ENCODE measurements around the gene TMEM109. TPM values are rescaled to one million over a fixed set of nuclear protein-coding genes. Genes with fewer than 3 reads are reported as not detected.

Gene TMEM109
- total RNA-seq, 2 experiments from 2014 or later: 145 to 154 TPM

- POLR2A ChIA-PET: no interaction called here
- CTCF ChIA-PET: interaction anchor here (1.0 kb wide), 1 partner anchor 237 kb away, joined by 3 read pairs; no protein-coding TSS in a partner anchor
These were observed 36.1 kb downstream of the TMEM109 start for GRCh38 chr11:60950024-60950423.

- CTCF ChIA-PET: interaction anchor here (1.0 kb wide), 1 partner anchor 236 kb away, joined by 3 read pairs; no protein-coding TSS in a partner anchor
- POLR2A ChIA-PET: no interaction called here
These were observed 37.1 kb downstream of the TMEM109 start for GRCh38 chr11:60950933-60951605.

GRCh38 chr11:60951606-60951903, 37.6 kb downstream of the TMEM109 start:
- POLR2A ChIA-PET: no interaction called here
- CTCF ChIA-PET: no interaction called here

GRCh38 chr11:60951904-60952741, 38.2 kb downstream of the TMEM109 start, which contains the start of gene SLC15A3:
Gene SLC15A3, minus strand, starts transcription at chr11:60952176. Its CDS starts 625 bp downstream, at chr11:60951551.
- ChIA-PET CTCF (no interaction called here), POLR2A (no interaction called here)

- ChIA-PET POLR2A (no interaction called here), CTCF (interaction anchor here (1.4 kb wide), 1 partner anchor 37 kb away, joined by 5 read pairs; no protein-coding TSS in a partner anchor)
These were observed 38.8 kb downstream of the TMEM109 start for GRCh38 chr11:60952742-60953170.

- ChIA-PET CTCF (interaction anchor here (1.4 kb wide), 1 partner anchor 38 kb away, joined by 5 read pairs; no protein-coding TSS in a partner anchor), POLR2A (no interaction called here)
These were observed 39.8 kb downstream of the TMEM109 start for GRCh38 chr11:60953781-60954180.

- POLR2A ChIA-PET: interaction anchor here (0.5 kb wide), 1 partner anchor 174 kb away, joined by 3 read pairs; no protein-coding TSS in a partner anchor
- CTCF ChIA-PET: interaction anchor here (0.8 to 1.4 kb wide), 2 partner anchors 23 to 39 kb away, joined by 3 to 5 read pairs; no protein-coding TSS in a partner anchor
These were observed 40.5 kb downstream of the TMEM109 start for GRCh38 chr11:60954421-60954820.

- CTCF ChIA-PET: no interaction called here
- POLR2A ChIA-PET: no interaction called here
These were observed 41.6 kb downstream of the TMEM109 start for GRCh38 chr11:60955571-60955970.

- CTCF ChIA-PET: no interaction called here
These were observed 43.2 kb downstream of the TMEM109 start for GRCh38 chr11:60957188-60957587.

GRCh38 chr11:60959431-60959830, 45.5 kb downstream of the TMEM109 start:
- CTCF ChIA-PET: no interaction called here

More at GRCh38 chr11:60957188-60957587, 43.2 kb downstream of the TMEM109 start:
- POLR2A ChIA-PET: no interaction called here

GRCh38 chr11:60960405-60960804, 46.4 kb downstream of the TMEM109 start:
- ChIA-PET CTCF (interaction anchor here (0.7 to 1.3 kb wide), 2 partner anchors 9 to 127 kb away, joined by 3 to 4 read pairs; no protein-coding TSS in a partner anchor), POLR2A (no interaction called here)

More at GRCh38 chr11:60959431-60959830, 45.5 kb downstream of the TMEM109 start:
- POLR2A ChIA-PET: no interaction called here

GRCh38 chr11:60964801-60965200, 50.8 kb downstream of the TMEM109 start:
- POLR2A ChIA-PET: no interaction called here

GRCh38 chr11:60966890-60967289, 52.9 kb downstream of the TMEM109 start:
- ChIA-PET CTCF (interaction anchor here (1.2 kb wide), 1 partner anchor 220 kb away, joined by 5 read pairs; no protein-coding TSS in a partner anchor), POLR2A (no interaction called here)

More at GRCh38 chr11:60964801-60965200, 50.8 kb downstream of the TMEM109 start:
- CTCF ChIA-PET: interaction anchor here (0.7 kb wide), 1 partner anchor 40 kb away, joined by 3 read pairs; no protein-coding TSS in a partner anchor

GRCh38 chr11:60968223-60968622, 54.3 kb downstream of the TMEM109 start:
- POLR2A ChIA-PET: no interaction called here
- CTCF ChIA-PET: interaction anchor here (1.3 to 4.9 kb wide), 3 partner anchors 11 to 162 kb away, joined by 3 to 30 read pairs (median 4); no protein-coding TSS in a partner anchor

GRCh38 chr11:60970369-60970774, 56.4 kb downstream of the TMEM109 start:
- POLR2A ChIA-PET: interaction anchor here (1.0 to 2.0 kb wide), 3 partner anchors 112 to 159 kb away, joined by 3 to 10 read pairs (median 3); no protein-coding TSS in a partner anchor

GRCh38 chr11:60970890-60971289, 56.9 kb downstream of the TMEM109 start:
- ChIA-PET POLR2A (interaction anchor here (1.0 to 2.0 kb wide), 5 partner anchors 24 to 159 kb away, joined by 3 to 15 read pairs (median 4); no protein-coding TSS in a partner anchor), CTCF (interaction anchor here (0.9 to 4.9 kb wide), 10 partner anchors 9 to 217 kb away, joined by 3 to 30 read pairs (median 8); partner anchors contain the start of gene VPS37C)

More at GRCh38 chr11:60970369-60970774, 56.4 kb downstream of the TMEM109 start:
- CTCF ChIA-PET: interaction anchor here (0.7 to 4.9 kb wide), 15 partner anchors 9 to 217 kb away, joined by 3 to 30 read pairs (median 4); partner anchors contain the start of gene VPS37C

GRCh38 chr11:60971520-60971919, 57.6 kb downstream of the TMEM109 start, which contains the start of gene CD6:
Gene CD6, plus strand, starts transcription at chr11:60971680. Its CDS starts 186 bp downstream, at chr11:60971866.
- CTCF ChIA-PET: interaction anchor here (0.8 to 4.9 kb wide), 11 partner anchors 8 to 216 kb away, joined by 3 to 30 read pairs (median 7); no protein-coding TSS in a partner anchor
- POLR2A ChIA-PET: interaction anchor here (0.7 to 2.0 kb wide), 7 partner anchors 23 to 158 kb away, joined by 3 to 15 read pairs (median 3); no protein-coding TSS in a partner anchor

GRCh38 chr11:60972182-60973030, 58.4 kb downstream of the TMEM109 start:
- CTCF ChIA-PET: interaction anchor here (0.8 to 4.9 kb wide), 8 partner anchors 10 to 215 kb away, joined by 3 to 30 read pairs (median 6); no protein-coding TSS in a partner anchor
- POLR2A ChIA-PET: interaction anchor here (0.7 to 1.8 kb wide), 3 partner anchors 22 to 141 kb away, joined by 3 to 15 read pairs (median 3); no protein-coding TSS in a partner anchor

Measured in activated CD8-positive, alpha-beta memory T cell treated with anti-CD3 and anti-CD28 coated beads for 36 hours (primary cell).